ENCODE measurements around the gene IMMP2L.

The IMMP2L gene

GRCh38 chr7:111068618-111069017 is 493.7 kb downstream of the IMMP2L start:
- Histone ChIP-seq H3K27me3 (ENCODE audit: low read length) (no peaks in the 10 kb centered on the region), H3K27ac (ENCODE audit: low read depth, low read length) (no peak overlapping the region), H3K9me3 (ENCODE audit: insufficient read depth, low read length) (peaks cover 6% of the 10 kb centered on the region; the same call in 1 of the 2 replicates), H2AFZ (ENCODE audit: low read depth, low read length, severe bottlenecking) (no peak overlapping the region), H3F3A (ENCODE audit: insufficient read depth) (no peaks in the 10 kb centered on the region), H3K79me2 (ENCODE audit: insufficient read depth, low read length) (no peaks in the 10 kb centered on the region), H3K9ac (ENCODE audit: low read length) (no peak overlapping the region), H3K4me3 (ENCODE audit: insufficient read depth, low read length, poor library complexity, severe bottlenecking) (no peak overlapping the region), H3K36me3 (ENCODE audit: low read length) (no peaks in the 10 kb centered on the region), H3K9me2 (replicated peaks; ENCODE audit: insufficient read depth, low read length) (no peaks in the 10 kb centered on the region), H4K20me1 (ENCODE audit: low read depth, low read length) (no peaks in the 10 kb centered on the region), H3K4me2 (ENCODE audit: low read depth, low read length, poor library complexity, severe bottlenecking) (no peak overlapping the region)
- TF ChIP-seq CTCF (IDR thresholded peaks at IDR 0.05; ENCODE audit: insufficient read depth, low read length, poor library complexity, severe bottlenecking) (no peak), EZH2phosphoT487 (conservative IDR thresholded peaks at IDR 0.05; ENCODE audit: low read length) (no peak)

GRCh38 chr7:111067682-111068081 is 494.6 kb downstream of the IMMP2L start:
- Histone ChIP-seq H3K27me3 (ENCODE audit: low read length) (no peaks in the 10 kb centered on the region), H3K4me2 (ENCODE audit: low read depth, low read length, poor library complexity, severe bottlenecking) (no peak overlapping the region), H3K79me2 (ENCODE audit: insufficient read depth, low read length) (no peaks in the 10 kb centered on the region), H3K27ac (ENCODE audit: low read depth, low read length) (no peak overlapping the region), H2AFZ (ENCODE audit: low read depth, low read length, severe bottlenecking) (no peak overlapping the region), H3F3A (ENCODE audit: insufficient read depth) (no peaks in the 10 kb centered on the region), H3K9me2 (replicated peaks; ENCODE audit: insufficient read depth, low read length) (no peaks in the 10 kb centered on the region), H3K9me3 (ENCODE audit: insufficient read depth, low read length) (peaks cover 15% of the 10 kb centered on the region; the same call in 1 of the 2 replicates), H3K9ac (ENCODE audit: low read length) (no peak overlapping the region), H3K36me3 (ENCODE audit: low read length) (no peaks in the 10 kb centered on the region), H3K4me3 (ENCODE audit: insufficient read depth, low read length, poor library complexity, severe bottlenecking) (no peak overlapping the region), H4K20me1 (ENCODE audit: low read depth, low read length) (no peaks in the 10 kb centered on the region)
- TF ChIP-seq EZH2phosphoT487 (conservative IDR thresholded peaks at IDR 0.05; ENCODE audit: low read length) (no peak), CTCF (IDR thresholded peaks at IDR 0.05; ENCODE audit: insufficient read depth, low read length, poor library complexity, severe bottlenecking) (no peak)

GRCh38 chr7:111067251-111067650 is 495.0 kb downstream of the IMMP2L start:
- Histone ChIP-seq H3K9me3 (ENCODE audit: insufficient read depth, low read length) (peaks cover 19% of the 10 kb centered on the region; the same call in 1 of the 2 replicates), H4K20me1 (ENCODE audit: low read depth, low read length) (no peaks in the 10 kb centered on the region), H3K9me2 (replicated peaks; ENCODE audit: insufficient read depth, low read length) (no peaks in the 10 kb centered on the region), H3K27me3 (ENCODE audit: low read length) (no peaks in the 10 kb centered on the region), H3K36me3 (ENCODE audit: low read length) (no peaks in the 10 kb centered on the region), H3K4me3 (ENCODE audit: insufficient read depth, low read length, poor library complexity, severe bottlenecking) (no peak overlapping the region), H3K27ac (ENCODE audit: low read depth, low read length) (no peak overlapping the region), H3K79me2 (ENCODE audit: insufficient read depth, low read length) (no peaks in the 10 kb centered on the region), H3F3A (ENCODE audit: insufficient read depth) (no peaks in the 10 kb centered on the region), H3K4me2 (ENCODE audit: low read depth, low read length, poor library complexity, severe bottlenecking) (no peak overlapping the region), H3K9ac (ENCODE audit: low read length) (no peak overlapping the region), H2AFZ (ENCODE audit: low read depth, low read length, severe bottlenecking) (no peak overlapping the region)
- no peak for TF ChIP-seq EZH2phosphoT487 (conservative IDR thresholded peaks at IDR 0.05; ENCODE audit: low read length)
- no peak for TF ChIP-seq CTCF (IDR thresholded peaks at IDR 0.05; ENCODE audit: insufficient read depth, low read length, poor library complexity, severe bottlenecking)

Data from SU-DHL-6 (cell line).